MM.1S (cell line): ENCODE data around the gene LEAP2.

ENCODE experiments used
- DNase-seq: peaks from one replicate; pipeline ENCODE4 v3.0.0-alpha.2; 2015
- H2AFZ ChIP-seq: fragments of 300-600 bp; sonication (generic); 2 replicates; pipeline ENCODE4 v1.6.0; 2016; ENCODE audit warnings: antibody characterized with exemption, low read length
- H3F3A ChIP-seq: fragments of 300-600 bp; sonication (generic); 2 replicates; pipeline ENCODE4 v1.6.1; 2016; ENCODE audit warnings: mild to moderate bottlenecking, antibody characterized with exemption, low read length, moderate library complexity, mixed read lengths; ENCODE audit not compliant: insufficient read depth
- H3K27ac ChIP-seq: fragments of 300-600 bp; sonication (generic); 2 replicates; pipeline ENCODE4 v1.5.1; 2016; ENCODE audit warnings: mild to moderate bottlenecking, low read length
- H3K27me3 ChIP-seq: fragments of 300-600 bp; sonication (generic); replicated peaks from 2 replicates; pipeline ENCODE4 v1.6.0; 2016; ENCODE audit warnings: low read length; ENCODE audit not compliant: insufficient read depth
- H3K36me3 ChIP-seq: fragments of 300-600 bp; sonication (generic); replicated peaks from 2 replicates; pipeline ENCODE4 v1.6.1; 2016; ENCODE audit warnings: mild to moderate bottlenecking, low read length, mixed read lengths; ENCODE audit not compliant: insufficient read depth
- H3K4me1 ChIP-seq: fragments of 300-600 bp; sonication (generic); 2 replicates; pipeline ENCODE4 v1.6.1; 2016; ENCODE audit warnings: low read length, mixed read lengths
- H3K4me2 ChIP-seq: fragments of 300-600 bp; sonication (generic); 2 replicates; pipeline ENCODE4 v1.6.0; 2016; ENCODE audit warnings: low read depth, low read length
- H3K4me3 ChIP-seq: fragments of 300-600 bp; sonication (generic); 2 replicates; pipeline ENCODE4 v1.5.1; 2016; ENCODE audit warnings: low read length, mixed read lengths
- H3K79me2 ChIP-seq: fragments of 300-600 bp; sonication (generic); 2 replicates; pipeline ENCODE4 v1.6.1; 2016; ENCODE audit warnings: mixed run types, low read length, mixed read lengths
- H3K9ac ChIP-seq: fragments of 300-600 bp; sonication (generic); 2 replicates; pipeline ENCODE4 v1.6.1; 2016; ENCODE audit warnings: low read length, mixed read lengths
- H3K9me2 ChIP-seq: fragments of 300-600 bp; sonication (generic); replicated peaks from 2 replicates; pipeline ENCODE4 v1.6.1; 2016; ENCODE audit warnings: mild to moderate bottlenecking, low read length, mixed read lengths; ENCODE audit not compliant: insufficient read depth
- H3K9me3 ChIP-seq: fragments of 300-600 bp; sonication (generic); replicated peaks from 2 replicates; pipeline ENCODE4 v1.6.1; 2016; ENCODE audit warnings: mild to moderate bottlenecking, low read length, mixed read lengths; ENCODE audit not compliant: insufficient read depth
- H4K20me1 ChIP-seq: fragments of 300-600 bp; sonication (generic); 2 replicates; pipeline ENCODE4 v1.6.1; 2016; ENCODE audit warnings: mild to moderate bottlenecking, low read length, moderate library complexity, mixed read lengths; ENCODE audit not compliant: insufficient read depth
- EZH2 ChIP-seq: fragments of 300-600 bp; sonication (generic); optimal IDR thresholded peaks from 2 replicates; pipeline ENCODE3; 2017; ENCODE audit warnings: low read depth, mild to moderate bottlenecking, antibody characterized with exemption, low read length, mixed read lengths
- EZH2phosphoT487 ChIP-seq: fragments of 300-600 bp; sonication (generic); IDR thresholded peaks from 2 replicates; pipeline ENCODE4 v1.6.1; 2018; ENCODE audit warnings: antibody characterized with exemption, low read length
- TF ChIP-seq, protein P1 (sequence below): fragments of 300-600 bp; sonication (generic); IDR thresholded peaks from 2 replicates; pipeline ENCODE4 v1.5.1; 2016; ENCODE audit warnings: antibody characterized with exemption, low read length, mixed read lengths

LEAP2 gene

GRCh38 chr5:132898094-132898493 is 24.6 kb downstream of the LEAP2 start:
- Histone ChIP-seq H4K20me1 (no peaks in the 10 kb centered on the region), H3F3A (peaks cover 9% of the 10 kb centered on the region; the same call in 1 of the 2 replicates), H3K4me3 (no peak overlapping the region), H2AFZ (no peak overlapping the region), H3K79me2 (0 out of 2 replicates have a peak, but pooled peaks cover 3% of the 10 kb centered on the region), H3K27ac (no peak overlapping the region), H3K9me2 (no peaks in the 10 kb centered on the region), H3K27me3 (no peaks in the 10 kb centered on the region), H3K4me2 (no peak overlapping the region), H3K9ac (no peak overlapping the region), H3K4me1 (peaks cover 13% of the 10 kb centered on the region), H3K9me3 (no peaks in the 10 kb centered on the region), H3K36me3 (peaks cover 7% of the 10 kb centered on the region; the same call in 1 of the 2 replicates)
- DNase-seq = no peak
- TF ChIP-seq EZH2 = no peak
- TF ChIP-seq, protein P1, sequence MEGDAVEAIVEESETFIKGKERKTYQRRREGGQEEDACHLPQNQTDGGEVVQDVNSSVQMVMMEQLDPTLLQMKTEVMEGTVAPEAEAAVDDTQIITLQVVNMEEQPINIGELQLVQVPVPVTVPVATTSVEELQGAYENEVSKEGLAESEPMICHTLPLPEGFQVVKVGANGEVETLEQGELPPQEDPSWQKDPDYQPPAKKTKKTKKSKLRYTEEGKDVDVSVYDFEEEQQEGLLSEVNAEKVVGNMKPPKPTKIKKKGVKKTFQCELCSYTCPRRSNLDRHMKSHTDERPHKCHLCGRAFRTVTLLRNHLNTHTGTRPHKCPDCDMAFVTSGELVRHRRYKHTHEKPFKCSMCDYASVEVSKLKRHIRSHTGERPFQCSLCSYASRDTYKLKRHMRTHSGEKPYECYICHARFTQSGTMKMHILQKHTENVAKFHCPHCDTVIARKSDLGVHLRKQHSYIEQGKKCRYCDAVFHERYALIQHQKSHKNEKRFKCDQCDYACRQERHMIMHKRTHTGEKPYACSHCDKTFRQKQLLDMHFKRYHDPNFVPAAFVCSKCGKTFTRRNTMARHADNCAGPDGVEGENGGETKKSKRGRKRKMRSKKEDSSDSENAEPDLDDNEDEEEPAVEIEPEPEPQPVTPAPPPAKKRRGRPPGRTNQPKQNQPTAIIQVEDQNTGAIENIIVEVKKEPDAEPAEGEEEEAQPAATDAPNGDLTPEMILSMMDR = no peak
- no peak for TF ChIP-seq EZH2phosphoT487

GRCh38 chr5:132901036-132901435 is 27.6 kb downstream of the LEAP2 start:
- no peak overlapping the region for H3K27ac ChIP-seq
- H3K4me3 ChIP-seq = no peak overlapping the region
- TF ChIP-seq EZH2phosphoT487 = no peak
- no peak for TF ChIP-seq EZH2
- TF ChIP-seq, protein P1 = no peak
- no peak overlapping the region for H2AFZ ChIP-seq
- no peaks in the 10 kb centered on the region; the same call in 1 of the 2 replicates for H3K36me3 ChIP-seq
- 0 out of 2 replicates have a peak, but pooled peaks cover 1% of the 10 kb centered on the region for H3K79me2 ChIP-seq
- DNase-seq = no peak
- H3K9me2 ChIP-seq = no peaks in the 10 kb centered on the region
- peaks cover 10% of the 10 kb centered on the region for H3K4me1 ChIP-seq
- no peaks in the 10 kb centered on the region for H3K27me3 ChIP-seq
- H3K9ac ChIP-seq = no peak overlapping the region
- no peaks in the 10 kb centered on the region for H4K20me1 ChIP-seq
- no peak overlapping the region for H3K4me2 ChIP-seq
- peaks cover 9% of the 10 kb centered on the region; the same call in 1 of the 2 replicates for H3F3A ChIP-seq
- no peaks in the 10 kb centered on the region for H3K9me3 ChIP-seq

- Histone ChIP-seq H2AFZ (no peak overlapping the region), H3K27me3 (no peaks in the 10 kb centered on the region), H3F3A (peaks cover 5% of the 10 kb centered on the region; the same call in 1 of the 2 replicates), H3K79me2 (no peaks in the 10 kb centered on the region), H3K9me2 (no peaks in the 10 kb centered on the region), H3K36me3 (no peaks in the 10 kb centered on the region; the same call in 1 of the 2 replicates), H3K27ac (no peak overlapping the region), H3K9me3 (no peaks in the 10 kb centered on the region), H3K9ac (no peak overlapping the region), H4K20me1 (no peaks in the 10 kb centered on the region), H3K4me3 (no peak overlapping the region), H3K4me1 (peaks cover 5% of the 10 kb centered on the region; the same call in 1 of the 2 replicates), H3K4me2 (no peak overlapping the region)
- TF ChIP-seq, protein P1 = no peak
- no peak for DNase-seq
These were observed 28.3 kb downstream of the LEAP2 start for GRCh38 chr5:132901730-132902129.
